ENCODE data around the gene MTX1. TPM values are rescaled to one million over a fixed set of nuclear protein-coding genes. Genes with fewer than 3 reads are reported as not detected.
A peak's percentile ranks its signal among the peaks of the same experiment; 100 is the strongest.

The MTX1 gene
- polyA plus RNA-seq, 2 of the 4 experiments (the other 2 are of a cell fraction): 53.4 to 67.1 TPM

DNA sequence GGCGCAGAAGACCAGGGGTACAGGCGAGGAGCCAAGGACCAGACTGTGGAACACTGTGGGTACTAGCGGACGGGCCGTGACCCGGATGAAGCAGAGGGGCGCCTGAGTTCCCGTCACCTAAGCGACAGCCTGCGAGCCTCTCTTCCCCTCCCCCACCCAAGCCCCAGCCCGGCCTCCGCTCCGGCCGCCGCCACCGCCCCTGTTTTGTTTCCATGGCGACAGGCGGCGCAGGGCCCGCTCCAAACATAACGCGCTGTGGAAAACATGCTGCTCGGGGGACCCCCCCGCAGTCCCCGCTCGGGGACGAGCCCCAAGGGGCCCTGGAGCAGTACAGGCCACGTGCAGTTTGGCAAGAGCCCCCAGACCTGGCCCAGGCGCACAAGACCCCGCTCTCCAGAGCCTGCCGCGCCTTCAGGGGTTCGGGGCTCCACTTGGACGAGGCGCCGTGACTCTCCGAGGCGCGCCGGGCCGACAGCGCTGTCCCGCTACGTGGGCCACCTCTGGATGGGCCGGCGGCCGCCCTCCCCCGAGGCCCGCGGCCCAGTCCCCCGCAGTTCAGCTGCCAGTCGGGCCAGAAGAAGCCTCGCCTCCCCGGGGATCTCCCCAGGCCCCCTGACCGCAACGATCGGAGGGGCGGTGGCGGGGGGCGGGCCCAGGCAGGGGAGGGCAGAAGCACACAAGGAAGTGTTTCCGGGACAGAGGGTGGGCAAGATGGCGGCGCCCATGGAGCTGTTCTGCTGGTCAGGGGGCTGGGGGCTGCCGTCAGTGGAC, at the start of gene MTX1 (continued):
- TF ChIP-seq ZFP36 (IDR thresholded peaks at IDR 0.05; ENCODE audit: borderline replicate concordance, partially characterized antibody) (no peak), EHMT2 (IDR thresholded peaks at IDR 0.05; ENCODE audit: low read depth) (no peak), ZNF302 (CRISPR knock-in tag; IDR thresholded peaks at IDR 0.05) (no peak), RAD21 (conservative IDR thresholded peaks at IDR 0.05 in 1 of 2, IDR thresholded peaks at IDR 0.05 in 1 of 2) (no peak), KDM1A (IDR thresholded peaks at IDR 0.05; ENCODE audit: low read depth) (no peak), FOXS1 (CRISPR knock-in tag; IDR thresholded peaks at IDR 0.05) (0 out of 2 replicates have a peak, but pooled peaks have one; percentile 37), HEYL (CRISPR knock-in tag; IDR thresholded peaks at IDR 0.05) (no peak), CEBPB (IDR thresholded peaks at IDR 0.05) (no peak), HDAC2 (IDR thresholded peaks at IDR 0.05) (no peak), BHLHE40 (IDR thresholded peaks at IDR 0.05; ENCODE audit: low read depth, low read length) (no peak), CBX8 (IDR thresholded peaks at IDR 0.05) (no peak), GATA3 (IDR thresholded peaks at IDR 0.05; ENCODE audit: borderline replicate concordance) (no peak), NR3C1 (IDR thresholded peaks at IDR 0.05) (no peak), RCOR1 (IDR thresholded peaks at IDR 0.05; ENCODE audit: low read depth, low read length) (no peak), ZSCAN20 (CRISPR knock-in tag; IDR thresholded peaks at IDR 0.05) (no peak), TFCP2L1 (CRISPR knock-in tag; IDR thresholded peaks at IDR 0.05) (0 out of 2 replicates have a peak, but pooled peaks have one; percentile 12), KDM5A (IDR thresholded peaks at IDR 0.05) (no peak), CHD2 (IDR thresholded peaks at IDR 0.05; ENCODE audit: low read length, partially characterized antibody) (peak; percentile 40), NFE2L2 (conservative IDR thresholded peaks at IDR 0.05; ENCODE audit: low read length) (no peak), JUNB (IDR thresholded peaks at IDR 0.05) (no peak), CHD4 (IDR thresholded peaks at IDR 0.05; ENCODE audit: borderline replicate concordance) (no peak), PHF8 (IDR thresholded peaks at IDR 0.05; ENCODE audit: borderline replicate concordance, low read depth) (peak; percentile 73; the same call in 1 of the 2 replicates), POLR2AphosphoS2 (conservative IDR thresholded peaks at IDR 0.05; ENCODE audit: low read length) (no peak), MAZ (IDR thresholded peaks at IDR 0.05; ENCODE audit: borderline replicate concordance, low read depth, low read length) (no peak)
- TF ChIP-seq, protein P1, sequence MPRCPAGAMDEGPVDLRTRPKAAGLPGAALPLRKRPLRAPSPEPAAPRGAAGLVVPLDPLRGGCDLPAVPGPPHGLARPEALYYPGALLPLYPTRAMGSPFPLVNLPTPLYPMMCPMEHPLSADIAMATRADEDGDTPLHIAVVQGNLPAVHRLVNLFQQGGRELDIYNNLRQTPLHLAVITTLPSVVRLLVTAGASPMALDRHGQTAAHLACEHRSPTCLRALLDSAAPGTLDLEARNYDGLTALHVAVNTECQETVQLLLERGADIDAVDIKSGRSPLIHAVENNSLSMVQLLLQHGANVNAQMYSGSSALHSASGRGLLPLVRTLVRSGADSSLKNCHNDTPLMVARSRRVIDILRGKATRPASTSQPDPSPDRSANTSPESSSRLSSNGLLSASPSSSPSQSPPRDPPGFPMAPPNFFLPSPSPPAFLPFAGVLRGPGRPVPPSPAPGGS (IDR thresholded peaks at IDR 0.05): peak; percentile 62; the same call in 1 of the 3 replicates
- TF ChIP-seq, protein P2, sequence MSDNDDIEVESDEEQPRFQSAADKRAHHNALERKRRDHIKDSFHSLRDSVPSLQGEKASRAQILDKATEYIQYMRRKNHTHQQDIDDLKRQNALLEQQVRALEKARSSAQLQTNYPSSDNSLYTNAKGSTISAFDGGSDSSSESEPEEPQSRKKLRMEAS (IDR thresholded peaks at IDR 0.05): peak; percentile 59
- TF ChIP-seq, protein P3, sequence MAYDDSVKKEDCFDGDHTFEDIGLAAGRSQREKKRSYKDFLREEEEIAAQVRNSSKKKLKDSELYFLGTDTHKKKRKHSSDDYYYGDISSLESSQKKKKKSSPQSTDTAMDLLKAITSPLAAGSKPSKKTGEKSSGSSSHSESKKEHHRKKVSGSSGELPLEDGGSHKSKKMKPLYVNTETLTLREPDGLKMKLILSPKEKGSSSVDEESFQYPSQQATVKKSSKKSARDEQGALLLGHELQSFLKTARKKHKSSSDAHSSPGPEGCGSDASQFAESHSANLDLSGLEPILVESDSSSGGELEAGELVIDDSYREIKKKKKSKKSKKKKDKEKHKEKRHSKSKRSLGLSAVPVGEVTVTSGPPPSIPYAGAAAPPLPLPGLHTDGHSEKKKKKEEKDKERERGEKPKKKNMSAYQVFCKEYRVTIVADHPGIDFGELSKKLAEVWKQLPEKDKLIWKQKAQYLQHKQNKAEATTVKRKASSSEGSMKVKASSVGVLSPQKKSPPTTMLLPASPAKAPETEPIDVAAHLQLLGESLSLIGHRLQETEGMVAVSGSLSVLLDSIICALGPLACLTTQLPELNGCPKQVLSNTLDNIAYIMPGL (CRISPR knock-in tag; IDR thresholded peaks at IDR 0.05; ENCODE audit: borderline replicate concordance): no peak
- TF ChIP-seq, protein P4, sequence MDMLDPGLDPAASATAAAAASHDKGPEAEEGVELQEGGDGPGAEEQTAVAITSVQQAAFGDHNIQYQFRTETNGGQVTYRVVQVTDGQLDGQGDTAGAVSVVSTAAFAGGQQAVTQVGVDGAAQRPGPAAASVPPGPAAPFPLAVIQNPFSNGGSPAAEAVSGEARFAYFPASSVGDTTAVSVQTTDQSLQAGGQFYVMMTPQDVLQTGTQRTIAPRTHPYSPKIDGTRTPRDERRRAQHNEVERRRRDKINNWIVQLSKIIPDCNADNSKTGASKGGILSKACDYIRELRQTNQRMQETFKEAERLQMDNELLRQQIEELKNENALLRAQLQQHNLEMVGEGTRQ (IDR thresholded peaks at IDR 0.05): no peak
